ENCODE measurements around the gene CDH9. TPM values are rescaled to one million over a fixed set of nuclear protein-coding genes. Genes with fewer than 3 reads are reported as not detected.

The CDH9 gene, protein sequence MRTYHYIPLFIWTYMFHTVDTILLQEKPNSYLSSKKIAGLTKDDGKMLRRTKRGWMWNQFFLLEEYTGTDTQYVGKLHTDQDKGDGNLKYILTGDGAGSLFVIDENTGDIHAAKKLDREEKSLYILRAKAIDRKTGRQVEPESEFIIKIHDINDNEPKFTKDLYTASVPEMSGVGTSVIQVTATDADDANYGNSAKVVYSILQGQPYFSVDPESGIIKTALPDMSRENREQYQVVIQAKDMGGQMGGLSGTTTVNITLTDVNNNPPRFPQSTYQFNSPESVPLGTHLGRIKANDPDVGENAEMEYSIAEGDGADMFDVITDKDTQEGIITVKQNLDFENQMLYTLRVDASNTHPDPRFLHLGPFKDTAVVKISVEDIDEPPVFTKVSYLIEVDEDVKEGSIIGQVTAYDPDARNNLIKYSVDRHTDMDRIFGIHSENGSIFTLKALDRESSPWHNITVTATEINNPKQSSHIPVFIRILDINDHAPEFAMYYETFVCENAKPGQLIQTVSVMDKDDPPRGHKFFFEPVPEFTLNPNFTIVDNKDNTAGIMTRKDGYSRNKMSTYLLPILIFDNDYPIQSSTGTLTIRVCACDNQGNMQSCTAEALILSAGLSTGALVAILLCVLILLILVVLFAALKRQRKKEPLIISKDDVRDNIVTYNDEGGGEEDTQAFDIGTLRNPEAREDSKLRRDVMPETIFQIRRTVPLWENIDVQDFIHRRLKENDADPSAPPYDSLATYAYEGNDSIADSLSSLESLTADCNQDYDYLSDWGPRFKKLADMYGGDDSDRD
- not detected in 2 replicates for total RNA-seq

DNA sequence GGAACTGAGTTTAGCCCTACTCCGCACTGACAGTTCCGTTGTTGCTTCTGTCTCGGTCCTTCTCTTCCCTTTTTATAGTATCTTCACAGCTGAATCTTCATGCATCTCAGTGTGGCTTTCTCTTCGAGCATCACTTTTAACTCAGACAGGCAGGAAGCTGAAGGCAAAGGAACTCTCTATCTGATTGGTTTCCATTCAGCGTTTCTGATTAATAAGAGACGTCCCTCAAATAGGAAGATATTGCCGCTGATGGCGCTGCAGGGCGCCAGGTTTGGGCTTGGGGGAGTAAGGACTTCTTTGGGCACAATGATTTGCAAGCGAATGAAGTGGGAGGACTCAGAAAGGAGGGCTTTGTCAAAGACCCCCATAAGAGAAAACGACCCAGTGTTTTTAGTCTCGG is at the start of gene CDH9:
CDH9 (minus strand) TSS at position 111 of the 400 bp plus-strand sequence. CDS start 50,253 bp downstream, outside the sequence.
- DNase-seq (ENCODE audit: extremely low read depth, low read depth, low spot score): no peak

DNA sequence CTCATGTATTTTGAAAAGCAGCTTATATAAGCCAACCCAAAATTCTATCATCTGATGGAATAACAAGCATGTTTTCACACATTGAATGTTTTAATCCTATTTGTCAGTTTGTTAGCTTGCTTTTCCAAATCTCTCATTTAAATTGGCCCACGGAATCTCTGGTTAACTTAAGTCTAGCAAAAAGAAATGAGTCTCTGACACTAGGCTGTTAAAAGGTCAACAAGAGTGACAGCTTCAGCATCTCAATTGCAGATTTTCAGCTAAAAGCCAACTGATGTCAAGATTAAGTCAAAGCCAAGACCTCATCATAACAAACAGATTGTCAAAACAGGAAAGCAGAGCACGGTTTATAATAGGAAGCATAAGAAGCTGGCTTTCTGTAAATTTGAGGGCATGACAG is 49.4 kb upstream of the CDH9 start:
- DNase-seq (ENCODE audit: extremely low read depth, low read depth, low spot score): no peak

DNA sequence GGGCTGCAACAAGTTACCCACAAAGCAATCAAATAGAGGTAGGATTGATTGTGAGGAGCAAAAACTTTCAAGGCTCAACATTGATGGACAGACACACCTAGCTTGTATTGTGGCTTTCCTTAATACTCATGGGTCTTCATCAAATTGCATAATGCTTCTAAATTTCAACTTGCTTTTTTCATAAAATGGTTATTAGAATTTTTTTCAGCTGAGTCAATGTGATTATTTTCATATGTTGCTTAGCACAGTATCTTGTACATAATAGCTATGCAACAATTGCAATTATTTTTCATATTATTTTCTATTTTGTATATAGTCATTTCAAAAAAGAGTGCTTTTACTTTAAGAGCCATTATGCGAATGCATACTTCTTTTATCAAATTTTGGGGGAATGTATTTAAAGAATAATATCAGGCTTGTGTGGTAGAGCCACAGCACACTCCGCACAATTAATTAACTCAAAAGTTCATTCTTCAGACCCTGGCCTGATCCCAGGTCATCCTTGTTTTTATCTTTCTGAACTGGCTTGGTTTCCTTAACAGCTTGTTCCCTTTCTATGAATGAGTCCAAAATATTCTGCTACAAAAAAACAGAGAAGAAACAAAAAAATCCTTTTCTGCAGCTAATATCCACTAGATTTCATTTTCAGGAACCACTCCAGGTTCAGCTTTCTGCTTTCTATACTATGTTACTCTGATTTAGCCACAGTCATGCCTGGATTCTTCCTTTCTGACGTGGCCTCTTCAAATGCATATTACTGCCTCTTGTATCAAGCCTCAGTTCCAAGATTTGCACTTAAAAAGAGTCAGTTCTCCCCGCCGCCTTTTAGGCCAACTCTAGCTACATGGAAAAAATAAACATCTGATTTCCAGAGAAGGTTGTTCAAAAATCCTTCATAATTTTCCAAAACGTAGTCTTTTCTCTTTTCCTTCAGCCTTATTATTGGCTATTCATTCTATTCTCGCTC is 45.3 kb upstream of the CDH9 start:
- no peak for DNase-seq (ENCODE audit: extremely low read depth, low read depth, low spot score)

DNA sequence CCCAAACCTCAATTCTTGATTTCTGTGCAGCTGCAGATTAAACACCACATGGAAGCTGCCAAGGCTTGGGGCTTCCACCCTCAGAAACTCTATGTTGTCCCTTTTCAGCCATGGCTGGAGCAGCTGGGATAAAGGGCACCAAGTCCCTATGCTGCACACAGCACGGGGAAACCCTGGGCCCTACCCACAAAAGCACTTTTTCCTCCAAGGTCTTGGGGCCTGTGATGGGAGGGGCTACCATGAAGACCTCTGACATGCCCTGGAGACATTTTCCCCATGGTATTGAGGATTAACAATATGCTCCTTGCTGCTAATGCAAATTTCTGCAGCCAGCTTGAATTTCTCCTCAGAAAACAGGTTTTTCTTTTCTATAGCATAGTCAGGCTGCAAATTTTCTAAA is 41.8 kb upstream of the CDH9 start:
- no peak for DNase-seq (ENCODE audit: extremely low read depth, low read depth, low spot score)

DNA sequence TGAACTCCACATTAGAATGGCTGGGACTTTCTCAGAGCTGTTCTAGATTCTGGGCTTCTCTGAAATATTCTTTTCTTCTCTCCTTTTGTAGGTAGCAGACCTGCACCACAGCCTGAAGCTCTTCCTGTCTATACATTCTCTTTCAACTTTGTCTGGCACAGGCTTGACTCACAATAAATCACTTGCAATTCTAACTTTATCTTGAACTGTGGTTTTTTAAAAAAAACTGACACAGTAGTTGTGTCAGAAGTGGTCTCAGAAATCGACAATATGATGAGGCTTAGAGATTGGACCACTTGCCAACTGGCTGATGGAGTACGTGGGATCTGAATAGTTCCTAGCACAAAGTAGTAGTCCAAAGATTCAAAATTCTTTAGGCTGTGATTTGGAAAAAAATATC is 24.1 kb upstream of the CDH9 start:
- no peak for DNase-seq (ENCODE audit: extremely low read depth, low read depth, low spot score)

DNA sequence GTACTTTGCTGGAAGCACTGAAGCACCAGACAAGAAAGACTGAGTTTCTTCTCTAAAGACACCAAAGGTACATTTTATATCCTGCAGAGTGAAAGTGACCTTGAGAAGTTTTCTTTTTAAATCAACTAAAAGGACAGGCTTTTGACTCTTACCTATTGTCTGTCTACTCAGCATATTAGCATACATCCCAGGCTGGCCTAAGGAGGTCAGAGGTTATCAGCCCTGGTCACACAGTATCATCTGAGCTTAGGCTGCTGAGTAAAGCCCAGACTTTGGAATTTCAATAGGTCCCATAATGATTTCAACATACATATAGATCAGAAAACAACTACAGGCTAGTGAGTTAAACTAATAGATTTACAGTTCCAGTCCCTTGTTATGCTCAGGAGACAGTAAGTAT is 10.1 kb upstream of the CDH9 start:
- no peak for DNase-seq (ENCODE audit: extremely low read depth, low read depth, low spot score)

DNA sequence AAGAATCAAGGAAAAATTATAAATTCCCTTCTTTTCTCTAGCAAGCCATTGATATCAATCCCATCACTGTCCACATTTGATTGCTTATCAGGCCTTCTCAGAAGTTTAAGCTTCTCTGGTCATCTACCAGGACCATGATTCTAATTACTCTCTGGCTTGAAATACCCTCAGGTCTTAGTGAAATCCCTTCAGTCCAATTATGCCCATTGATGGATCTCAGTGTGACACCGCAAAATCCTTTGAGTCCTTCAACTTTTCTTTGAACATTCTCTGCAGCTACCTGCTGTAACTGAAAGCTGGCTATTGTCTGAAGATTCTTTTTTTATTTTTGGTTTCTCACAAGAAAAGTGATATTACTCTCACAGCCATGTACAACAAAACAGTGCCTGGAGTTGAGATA is 3.0 kb upstream of the CDH9 start:
- DNase-seq (ENCODE audit: extremely low read depth, low read depth, low spot score): no peak

DNA sequence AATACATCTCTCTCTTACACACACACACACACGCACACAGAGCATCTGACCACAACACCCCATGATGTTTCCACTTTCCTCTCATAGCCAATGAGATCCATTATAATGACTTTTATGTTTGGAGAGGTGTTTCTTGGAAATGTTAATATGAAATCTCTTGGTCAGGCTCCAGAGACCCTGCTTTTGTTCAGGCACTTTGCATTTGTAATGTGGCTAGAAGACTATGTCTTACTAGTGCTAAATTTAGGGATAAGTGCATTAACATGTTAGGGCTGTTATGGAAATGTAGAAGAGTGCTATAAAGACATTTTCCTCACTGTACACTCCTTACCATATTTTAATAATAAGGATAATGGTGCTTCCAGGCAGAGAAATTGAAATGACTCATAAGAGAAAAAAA is 3.8 kb downstream of the CDH9 start:
- no peak for DNase-seq (ENCODE audit: extremely low read depth, low read depth, low spot score)

DNA sequence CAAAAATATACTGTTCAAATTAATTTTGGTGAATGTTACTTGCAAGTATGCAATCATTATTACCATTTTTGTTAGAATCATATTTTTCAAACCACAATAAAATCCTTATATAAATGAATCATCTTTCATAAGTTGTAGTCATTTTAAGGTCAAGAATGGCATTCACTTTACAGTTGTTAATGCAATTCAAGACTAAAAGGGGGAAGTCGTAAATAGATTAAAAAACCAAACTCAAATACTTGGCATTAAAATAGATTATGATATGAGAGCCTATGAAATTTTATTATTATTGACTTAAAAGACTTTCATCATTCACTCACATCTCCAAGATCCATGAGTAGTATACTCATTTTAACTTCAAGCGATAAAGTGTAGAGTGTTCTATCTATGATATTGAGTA is 11.6 kb downstream of the CDH9 start:
- no peak for DNase-seq (ENCODE audit: extremely low read depth, low read depth, low spot score)

DNA sequence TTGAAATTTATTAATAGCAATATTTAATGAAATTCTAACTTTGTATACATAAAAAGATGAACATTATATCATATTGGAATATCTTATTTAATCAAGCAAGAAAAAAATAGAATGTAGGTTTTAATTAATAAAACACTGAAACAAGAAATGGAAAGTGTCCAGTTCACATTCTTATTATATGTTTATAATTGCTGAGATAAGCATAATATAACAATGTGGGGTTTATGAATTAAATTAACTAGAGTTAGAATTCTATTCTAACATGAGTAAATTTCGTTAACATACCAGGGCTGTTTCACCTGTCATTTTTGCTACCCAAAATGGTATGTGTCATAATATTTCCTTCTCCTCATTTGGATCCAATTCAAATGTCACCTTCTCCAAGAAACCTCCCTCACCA is 12.3 kb downstream of the CDH9 start:
- DNase-seq (ENCODE audit: extremely low read depth, low read depth, low spot score): no peak

DNA sequence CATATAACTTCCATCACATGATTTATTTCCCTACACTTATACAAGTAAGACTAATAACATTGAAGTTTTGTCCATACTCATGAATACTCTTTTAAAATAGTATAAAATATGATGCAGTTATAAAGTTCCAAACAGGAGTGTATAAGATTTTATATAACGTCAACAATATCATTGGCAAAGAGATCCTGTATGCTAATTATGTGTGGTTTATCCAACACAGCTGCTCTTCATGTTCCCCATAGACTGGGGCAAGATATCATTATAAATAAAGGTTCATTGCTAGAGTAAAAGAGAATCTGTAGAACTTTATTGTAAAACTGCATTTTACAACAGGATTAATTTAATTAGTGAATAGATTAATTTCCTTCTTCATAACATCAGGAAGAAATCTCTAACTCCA is 16.9 kb downstream of the CDH9 start:
- no peak for DNase-seq (ENCODE audit: extremely low read depth, low read depth, low spot score)

DNA sequence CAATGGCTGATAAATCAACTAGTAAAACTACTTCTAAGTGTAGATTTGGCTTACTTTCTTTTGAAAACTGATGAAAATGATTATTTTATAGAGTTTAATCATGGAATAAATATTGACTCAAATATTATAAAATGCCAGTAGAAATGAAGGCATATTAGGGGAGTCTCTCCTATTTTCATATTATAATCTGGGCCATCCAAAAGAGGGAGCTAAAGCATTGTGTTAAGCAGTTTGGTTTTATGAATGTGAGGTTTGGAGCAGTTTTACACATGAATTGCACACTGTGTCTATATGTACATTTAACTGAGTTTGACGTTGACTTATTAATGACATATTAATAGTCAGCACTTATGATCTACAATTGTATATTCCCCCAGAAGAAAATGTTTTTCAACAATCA is 17.4 kb downstream of the CDH9 start:
- no peak for DNase-seq (ENCODE audit: extremely low read depth, low read depth, low spot score)

DNA sequence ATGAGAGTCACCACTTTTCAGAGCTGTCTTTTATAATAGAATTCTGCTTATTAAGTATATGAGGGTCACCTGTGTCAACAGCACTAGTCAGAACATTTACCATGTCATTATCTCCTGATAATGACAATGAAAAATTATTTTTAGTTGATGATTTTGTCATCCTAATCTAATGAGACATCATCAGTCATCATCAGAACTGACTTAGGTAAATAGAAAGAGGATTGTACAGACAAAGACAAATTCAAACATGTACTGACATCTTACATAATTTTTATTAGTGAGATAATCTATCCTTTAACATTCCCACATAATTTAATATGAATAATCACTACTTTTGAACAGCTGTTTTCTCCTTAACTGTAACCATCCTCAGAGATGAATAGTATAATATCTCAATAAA is 22.6 kb downstream of the CDH9 start:
- DNase-seq (ENCODE audit: extremely low read depth, low read depth, low spot score): no peak

DNA sequence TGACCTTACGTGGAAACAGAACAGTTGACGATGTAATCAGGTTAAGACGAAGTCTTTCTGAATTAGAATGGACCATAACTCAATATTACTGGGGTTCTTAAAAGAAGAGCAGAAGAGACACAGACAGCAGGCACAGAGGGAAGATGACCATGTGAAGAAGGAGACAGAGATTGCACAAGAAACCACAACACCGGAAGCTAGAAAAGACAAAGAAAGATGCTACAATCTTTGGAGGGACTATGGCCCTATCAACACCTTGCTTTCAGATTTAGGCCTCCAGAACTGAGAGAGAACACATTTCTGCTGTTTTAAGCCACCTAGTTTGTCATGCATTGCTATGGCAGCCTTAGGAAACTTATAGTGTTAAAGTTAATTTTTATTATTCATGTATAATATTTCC is 27.1 kb downstream of the CDH9 start:
- DNase-seq (ENCODE audit: extremely low read depth, low read depth, low spot score): no peak

DNA sequence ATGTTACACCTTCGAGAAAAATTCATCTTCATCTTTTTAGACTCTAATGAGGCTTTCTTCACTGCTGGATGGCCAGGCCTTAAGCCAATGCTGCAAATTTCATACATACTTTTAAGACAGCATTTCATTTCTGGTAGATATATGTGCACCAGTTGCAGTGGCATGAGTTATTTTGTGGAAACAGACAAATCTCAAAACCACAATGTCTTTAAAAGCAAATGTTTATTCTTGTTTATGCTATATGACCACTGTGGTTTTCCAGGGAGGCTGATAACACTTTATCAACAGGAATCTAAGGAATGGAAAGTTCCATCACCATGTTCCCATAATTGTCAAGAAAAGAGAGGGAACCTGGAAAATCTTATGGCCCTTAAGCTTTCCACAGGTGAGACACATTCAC is 27.7 kb downstream of the CDH9 start:
- no peak for DNase-seq (ENCODE audit: extremely low read depth, low read depth, low spot score)

DNA sequence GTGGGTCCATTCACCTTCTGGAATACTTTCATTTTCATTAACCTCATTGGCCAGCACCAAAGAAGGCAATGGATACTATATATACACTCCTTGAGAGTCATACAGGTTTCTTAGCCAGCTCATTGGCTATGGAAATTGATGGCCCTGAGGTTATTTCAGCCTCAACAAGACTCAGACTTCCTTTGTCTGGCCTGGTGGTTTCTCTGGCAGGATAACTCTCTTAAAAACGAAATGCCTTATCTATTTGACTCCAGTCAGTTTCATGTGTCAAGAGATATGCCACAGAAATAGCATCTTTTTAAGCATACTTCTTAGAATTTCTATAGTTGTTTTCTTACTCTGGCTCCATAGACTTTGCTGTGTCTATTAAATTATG is 28.9 kb downstream of the CDH9 start:
- no peak for DNase-seq (ENCODE audit: extremely low read depth, low read depth, low spot score)

DNA sequence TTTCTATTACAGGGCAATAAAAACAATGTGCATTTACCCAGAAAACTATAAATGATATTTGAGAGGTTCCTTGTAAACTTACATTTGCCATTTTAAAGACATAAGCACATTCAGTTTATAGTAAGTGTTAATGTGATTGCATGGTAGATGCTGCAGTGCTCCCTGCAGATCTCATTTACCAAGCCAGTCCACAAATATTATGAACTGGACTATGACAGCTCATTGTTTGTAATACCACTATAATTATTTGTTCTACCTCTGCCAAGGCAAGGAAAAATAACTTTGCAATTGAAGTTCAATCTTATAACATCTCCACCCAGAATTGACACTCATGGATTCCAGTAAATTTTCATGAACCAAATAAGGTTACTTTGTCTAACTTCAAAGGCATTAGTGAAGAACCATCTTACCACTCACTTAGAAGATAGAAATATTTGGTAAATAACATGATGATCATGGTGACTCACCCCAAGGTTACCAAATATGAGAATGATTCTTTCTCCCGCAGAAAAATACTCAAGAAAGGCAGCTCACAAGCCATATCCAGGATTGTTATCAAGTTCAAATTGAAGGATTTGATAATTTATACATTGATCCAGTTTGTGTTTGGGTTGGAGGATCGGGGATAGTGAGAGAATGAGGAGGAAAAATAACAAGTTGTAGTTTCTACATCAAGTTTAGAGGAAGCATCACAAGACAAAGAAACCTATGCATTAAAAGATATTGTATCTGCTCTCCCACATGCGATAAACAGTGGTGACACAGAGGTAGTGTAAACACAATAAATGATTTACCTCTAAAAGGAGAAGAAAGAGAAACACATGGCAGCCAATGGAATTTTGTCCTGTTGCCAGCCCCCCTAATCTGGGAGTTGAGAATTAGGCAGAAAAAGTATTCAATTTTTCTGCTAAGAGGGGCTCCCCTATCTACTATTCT is 29.5 kb downstream of the CDH9 start:
- DNase-seq (ENCODE audit: extremely low read depth, low read depth, low spot score): no peak

DNA sequence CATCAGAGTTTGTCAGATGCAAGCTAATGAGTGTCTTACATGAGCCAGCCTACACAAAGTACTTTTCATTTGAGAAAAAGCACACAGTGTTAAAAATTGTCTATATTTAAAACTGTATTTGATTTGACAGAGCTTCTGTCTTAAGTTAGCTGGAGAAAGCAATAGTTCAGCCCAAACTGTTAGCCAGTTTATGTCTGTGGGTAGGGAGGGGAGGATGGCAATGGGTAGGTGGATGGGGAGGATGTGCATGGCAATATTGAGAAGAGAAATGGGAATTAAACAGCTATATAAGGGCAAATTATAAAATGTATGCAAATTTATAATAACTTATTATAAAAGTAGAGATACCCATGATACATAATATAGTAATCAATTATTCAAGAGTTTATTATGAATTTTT is 31.3 kb downstream of the CDH9 start:
- DNase-seq (ENCODE audit: extremely low read depth, low read depth, low spot score): no peak

DNA sequence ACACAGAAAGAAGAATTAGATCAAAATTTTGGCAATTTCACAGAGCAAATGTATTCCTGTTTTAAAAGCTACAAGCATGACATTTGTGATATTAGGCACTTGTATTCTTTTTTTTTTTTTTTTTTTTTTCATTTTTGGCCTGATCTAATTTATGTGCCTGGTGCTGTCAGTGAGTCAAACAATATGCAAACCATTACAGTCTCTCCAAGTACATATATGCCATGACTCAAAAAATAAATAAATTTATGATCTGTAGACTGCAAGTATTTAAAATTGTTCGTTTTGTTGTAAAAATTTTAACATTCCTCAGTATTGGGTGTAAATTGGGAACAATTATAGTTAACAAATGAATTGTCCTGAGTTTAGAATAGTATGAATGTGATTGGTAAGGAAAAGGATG is 51.4 kb downstream of the CDH9 start:
- no peak for DNase-seq (ENCODE audit: extremely low read depth, low read depth, low spot score)

DNA sequence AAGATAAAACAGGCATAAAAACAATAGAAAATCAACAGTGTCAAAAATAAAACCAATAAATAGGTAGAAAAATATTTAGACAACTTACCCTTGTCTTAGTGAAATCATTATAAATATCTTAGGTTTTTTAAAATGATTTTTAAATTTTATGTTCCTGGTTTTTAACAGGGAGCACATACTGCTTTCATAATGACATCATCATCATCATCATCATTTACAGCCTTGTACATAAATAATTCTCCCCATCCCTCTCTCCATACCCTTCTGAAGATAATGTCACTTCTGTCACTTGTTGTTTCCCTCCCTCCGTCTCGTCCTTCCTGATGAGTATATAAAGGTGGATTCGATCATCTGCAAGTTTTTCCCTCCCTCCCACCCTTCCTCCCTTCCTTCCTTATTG is 56.6 kb downstream of the CDH9 start:
- DNase-seq (ENCODE audit: extremely low read depth, low read depth, low spot score): no peak
